CD4-positive, alpha-beta T cell treated with Interleukin-4 for 1 hour (primary cell): ENCODE measurements around the gene TP53INP2.

ENCODE experiments used
- DNase-seq, 2 donors: peaks; one replicate each; pipeline ENCODE4 v3.0.0-alpha.2; 2020 to 2022

Gene TP53INP2

GRCh38 chr20:34732523-34732922 is 28.4 kb downstream of the TP53INP2 start:
- no peak for DNase-seq

GRCh38 chr20:34736106-34736735 is 32.1 kb downstream of the TP53INP2 start:
- DNase-seq: no peak

- DNase-seq: no peak
Observed at GRCh38 chr20:34743039-34743438, 38.9 kb downstream of the TP53INP2 start.

GRCh38 chr20:34744340-34744739 is 40.2 kb downstream of the TP53INP2 start:
- no peak for DNase-seq

- DNase-seq: no peak
Observed at GRCh38 chr20:34744847-34745246, 40.7 kb downstream of the TP53INP2 start.

- no peak for DNase-seq
Observed at GRCh38 chr20:34746674-34747073, 42.5 kb downstream of the TP53INP2 start.

- no peak for DNase-seq
Observed at GRCh38 chr20:34747479-34747878, 43.3 kb downstream of the TP53INP2 start.

- DNase-seq: no peak
Observed at GRCh38 chr20:34748709-34749108, 44.6 kb downstream of the TP53INP2 start.

GRCh38 chr20:34750484-34750883 is 46.3 kb downstream of the TP53INP2 start:
- DNase-seq: no peak

- DNase-seq: no peak
Observed at GRCh38 chr20:34751453-34751852, 47.3 kb downstream of the TP53INP2 start.

- no peak for DNase-seq
Observed at GRCh38 chr20:34753706-34754461, 49.7 kb downstream of the TP53INP2 start.

- DNase-seq: no peak
Observed at GRCh38 chr20:34754611-34755010, 50.5 kb downstream of the TP53INP2 start.

- no peak for DNase-seq
Observed at GRCh38 chr20:34755367-34755766, 51.2 kb downstream of the TP53INP2 start.

GRCh38 chr20:34762031-34762555 is 57.9 kb downstream of the TP53INP2 start:
- DNase-seq: no peak
